Psoas muscle (tissue), 8 donors: ENCODE results near the gene IL1B. TPM values are rescaled to one million over a fixed set of nuclear protein-coding genes. Genes with fewer than 3 reads are reported as not detected.

Source experiments
- ATAC-seq, 4 donors: fragments of 200-7000 bp; cut with Tn5 transposase; one replicate each; pipeline ENCODE4 v1.9.1; 2020; ENCODE audit warnings: moderate library complexity in 3 of 4, mild to moderate bottlenecking in 2 of 4
- DNase-seq, 2 donors: peaks; one replicate each; pipeline ENCODE4 v3.0.0-alpha.2; 2020
- H3K27ac ChIP-seq: fragments of 200-600 bp; one replicate; pipeline ENCODE4 v1.8.0; 2022
- H3K27me3 ChIP-seq, 3 donors: fragments of 200-600 bp in 1 of 3; one replicate each; pipeline versions ENCODE4 v1.6.1 to v1.8.0; 2013 to 2022; ENCODE audit warnings: low read length in 2 of 3, mild to moderate bottlenecking in 2 of 3, moderate library complexity in 1 of 3; ENCODE audit not compliant: insufficient read depth in 3 of 3
- H3K36me3 ChIP-seq, 2 donors: fragments of 200-600 bp in 1 of 2; one replicate each; pipeline versions ENCODE4 v1.6.1 to v1.8.0; 2013 to 2022; ENCODE audit warnings: low read depth in 1 of 2, mild to moderate bottlenecking in 1 of 2, moderate library complexity in 1 of 2; ENCODE audit not compliant: insufficient read depth in 1 of 2
- H3K4me1 ChIP-seq: fragments of 200-600 bp; one replicate; pipeline ENCODE4 v1.8.0; 2022
- H3K4me3 ChIP-seq: fragments of 200-600 bp; one replicate; pipeline ENCODE4 v1.8.0; 2022; ENCODE audit warnings: mild to moderate bottlenecking
- H3K9me3 ChIP-seq: fragments of 200-600 bp; one replicate; pipeline ENCODE4 v1.8.0; 2022
- CTCF ChIP-seq: fragments of 200-600 bp; IDR thresholded peaks from one replicate; pipeline ENCODE4 v1.8.0; 2022; ENCODE audit warnings: antibody characterized with exemption
- WGBS, 3 donors: extraction: QIAGEN DNeasy Blood & Tissue Kit; methylation state at CpG; one replicate each; pipeline versions ENCODE4 v1.1.6 to v1.1.7; 2013; 5-methylcytosine and 5-hydroxymethylcytosine counted together
- intact Hi-C, 2 donors: fragments of 100-400 bp; cut with DNase I; formaldehyde crosslinking; loops; one replicate each; pipeline versions ENCODE4 v1.11.0 to v1.14.2; 2022
- polyA plus RNA-seq, 3 donors: library from polyadenylated mRNA; stranded (reverse); fragments of 200-250 nt; gene quantifications; one replicate each; pipeline ENCODE4 v1.2.3, GENCODE V29; 2013
- total RNA-seq, 4 donors: library from RNA; stranded (reverse); fragmentation: NEBNext Ultra II Directional in 2 of 4; extraction: Animal tissue kit (Norgen Biotek cat#: 25700) in 2 of 4; gene quantifications; one replicate each; pipeline versions ENCODE4 v1.2.1 to v1.2.4, GENCODE V29; 2021 to 2023
- donor health status: healthy with polysubstance abuse.
- donor health status: DM: no; HTN: no; CAD: no; lungs with moderate emphysema.
- donor health status: Bipolar disorder and iron deficiency.
- donor health status: healthy.
- donor health status: DM: yes; HTN: yes; CAD: no.
- donor health status: DM: no; HTN: no; CAD: no.
- donor health status: DM: no; HTN: no; CAD: no.
- donor health status: DM: yes; HTN: yes; CAD: no.

Gene IL1B
- total and polyA plus RNA-seq, 7 donors: 0.06 to 0.42 (median 0.27) TPM; not detected in 1

GRCh38 chr2:112811841-112812306 lies 24.7 kb downstream of the IL1B start:
- DNase-seq (no peak), ATAC-seq (peak; percentile 23 to 64 (median 58))
- intact Hi-C loops: no loop called here
- no peak overlapping the region for H3K4me3 ChIP-seq
- H3K36me3 ChIP-seq: no peaks in the 10 kb centered on the region
- no peaks in the 10 kb centered on the region for H3K27me3 ChIP-seq
- no peak for TF ChIP-seq CTCF
- H3K4me1 ChIP-seq: peaks cover 5% of the 10 kb centered on the region
- peaks cover 8% of the 10 kb centered on the region for H3K9me3 ChIP-seq
- 45 to 49% (median 45%) methylated on average over 7 of the region's 7 CpGs for WGBS, 3 donors
- H3K27ac ChIP-seq: no peak overlapping the region

DNA sequence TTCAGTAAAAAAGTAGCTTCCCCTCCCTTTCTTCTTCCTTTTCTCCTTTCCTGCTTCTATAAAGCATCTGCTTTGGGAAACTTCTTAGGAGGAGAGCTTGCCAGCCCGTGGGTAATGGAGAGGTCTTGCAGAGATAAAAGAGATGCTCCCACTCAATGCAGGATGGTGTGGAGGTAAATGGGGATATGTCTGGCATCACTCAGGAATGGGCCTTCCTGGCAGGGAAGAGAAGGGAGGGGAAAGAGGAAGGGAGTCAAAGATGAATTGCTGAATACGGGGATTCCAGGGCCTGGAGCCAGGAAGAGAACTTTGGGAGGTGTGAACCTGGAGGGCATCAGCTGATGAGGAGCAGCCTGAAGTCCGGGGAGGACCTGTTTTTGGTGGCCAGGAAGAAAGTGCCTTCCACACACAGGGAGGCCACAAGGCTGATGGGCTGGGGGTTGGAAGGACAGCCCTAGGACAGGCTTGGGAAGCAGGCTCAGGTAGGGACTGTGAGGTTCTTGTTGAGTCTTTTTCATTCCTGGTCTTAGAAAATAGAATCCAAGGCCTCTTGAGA lies 25.2 kb downstream of the IL1B start:
- no peaks in the 10 kb centered on the region for H3K27me3 ChIP-seq
- ATAC-seq: peak in 1 of 4 donors; percentile 13
- no peak for DNase-seq
- intact Hi-C loops: no loop called here
- H3K4me1 ChIP-seq: peaks cover 5% of the 10 kb centered on the region
- no peak overlapping the region for H3K27ac ChIP-seq
- H3K36me3 ChIP-seq: no peaks in the 10 kb centered on the region
- no peak overlapping the region for H3K4me3 ChIP-seq
- TF ChIP-seq CTCF: no peak
- H3K9me3 ChIP-seq: peaks cover 8% of the 10 kb centered on the region
- 65 to 70% (median 68%) methylated on average over 3 of the region's 3 CpGs for WGBS, 3 donors

- Histone ChIP-seq H3K27ac (no peak overlapping the region), H3K4me3 (no peak overlapping the region)
These were observed 27.5 kb downstream of the IL1B start for GRCh38 chr2:112809112-112809511.

DNA sequence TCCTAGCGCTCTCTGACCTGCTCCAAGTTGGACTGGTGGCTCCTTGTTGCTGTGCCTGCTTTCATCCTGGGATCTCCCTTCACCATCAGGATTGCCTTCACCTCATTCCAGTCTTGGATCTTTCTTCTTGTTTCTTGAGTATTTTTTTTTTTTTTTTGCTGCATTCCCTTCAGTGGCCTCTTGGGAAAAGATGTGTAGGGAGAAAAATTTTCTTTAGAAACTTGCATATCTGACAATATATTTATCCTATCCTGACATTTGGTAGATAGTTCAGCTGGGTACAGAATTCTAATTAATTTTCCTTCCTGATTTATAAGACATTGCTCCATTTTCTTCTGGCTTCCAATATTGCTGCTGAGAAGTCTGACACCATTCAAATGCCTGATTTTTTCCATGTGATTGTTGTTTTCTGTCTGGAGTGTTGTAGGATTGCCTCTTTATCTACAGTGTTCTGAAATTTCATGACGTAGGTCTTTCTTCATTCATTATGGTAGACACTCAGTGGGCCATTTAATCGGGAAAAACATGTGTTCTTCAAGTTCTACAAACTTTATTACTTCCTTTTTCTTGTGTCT lies 29.3 kb downstream of the IL1B start:
- intact Hi-C loops: no loop called here
- no peak for TF ChIP-seq CTCF
- Histone ChIP-seq H3K4me1 (peaks cover 2% of the 10 kb centered on the region), H3K4me3 (no peak overlapping the region), H3K27me3 (no peaks in the 10 kb centered on the region), H3K27ac (no peak overlapping the region), H3K9me3 (peaks cover 8% of the 10 kb centered on the region), H3K36me3 (no peaks in the 10 kb centered on the region)
- WGBS, 3 donors: 94 to 96% (median 96%) methylated on average over 3 of the region's 3 CpGs
- ATAC-seq (no peak), DNase-seq (no peak)

More at GRCh38 chr2:112809112-112809511, 27.5 kb downstream of the IL1B start:
- no peak for TF ChIP-seq CTCF
- DNase-seq: no peak
- H3K9me3 ChIP-seq: peaks cover 8% of the 10 kb centered on the region
- H3K27me3 ChIP-seq: no peaks in the 10 kb centered on the region
- ATAC-seq: no peak
- H3K36me3 ChIP-seq: no peaks in the 10 kb centered on the region
- peaks cover 5% of the 10 kb centered on the region for H3K4me1 ChIP-seq
- intact Hi-C loops: no loop called here

GRCh38 chr2:112805542-112805941 lies 31.0 kb downstream of the IL1B start:
- no peaks in the 10 kb centered on the region for H3K4me1 ChIP-seq
- H3K36me3 ChIP-seq: no peaks in the 10 kb centered on the region
- no peak overlapping the region for H3K4me3 ChIP-seq
- 72 to 78% (median 74%) methylated on average over 11 of the region's 11 CpGs for WGBS, 3 donors
- ATAC-seq: no peak
- H3K27me3 ChIP-seq: no peaks in the 10 kb centered on the region
- no peak for DNase-seq
- no peak overlapping the region for H3K27ac ChIP-seq
- H3K9me3 ChIP-seq: peaks cover 8% of the 10 kb centered on the region
- intact Hi-C loops: no loop called here
- no peak for TF ChIP-seq CTCF
